ENCODE data around the gene STK25. TPM values are rescaled to one million over a fixed set of nuclear protein-coding genes. Genes with fewer than 3 reads are reported as not detected.

STK25 gene
- total RNA-seq, 1 experiment from 2014 or later, result 79.5 TPM

- no peaks in the 10 kb centered on the region for H3K36me3 ChIP-seq (ENCODE audit: insufficient read depth, low read length)
- no peaks in the 10 kb centered on the region for H3K4me1 ChIP-seq (ENCODE audit: low read length)
- no peak overlapping the region for H2AFZ ChIP-seq (ENCODE audit: low read length)
- H3K27me3 ChIP-seq (ENCODE audit: low read length), result no peaks in the 10 kb centered on the region
- H3K4me2 ChIP-seq (ENCODE audit: low read depth, low read length, poor library complexity, severe bottlenecking), result no peak overlapping the region
- H3K9me2 ChIP-seq (replicated peaks; ENCODE audit: insufficient read depth, low read length), result no peaks in the 10 kb centered on the region
- H3K9ac ChIP-seq (ENCODE audit: low read length), result no peak overlapping the region
- no peak for DNase-seq
- H3K27ac ChIP-seq (ENCODE audit: low read length), result no peak overlapping the region
- H3K79me2 ChIP-seq (ENCODE audit: low read length), result no peaks in the 10 kb centered on the region
- H4K20me1 ChIP-seq (ENCODE audit: insufficient read depth, low read depth, low read length), result no peaks in the 10 kb centered on the region
- no peaks in the 10 kb centered on the region for H3K9me3 ChIP-seq (ENCODE audit: low read length)
- H3K4me3 ChIP-seq (ENCODE audit: low read length), result no peak overlapping the region
Measured at GRCh38 chr2:241473399-241473798, 35.0 kb downstream of the STK25 start.

GRCh38 chr2:241469746-241470145 is 38.6 kb downstream of the STK25 start:
- H3K9ac ChIP-seq (ENCODE audit: low read length), result no peak overlapping the region
- DNase-seq, result no peak
- no peaks in the 10 kb centered on the region for H3K27me3 ChIP-seq (ENCODE audit: low read length)
- no peaks in the 10 kb centered on the region for H4K20me1 ChIP-seq (ENCODE audit: insufficient read depth, low read depth, low read length)
- no peaks in the 10 kb centered on the region for H3K36me3 ChIP-seq (ENCODE audit: insufficient read depth, low read length)
- H3K79me2 ChIP-seq (ENCODE audit: low read length), result no peaks in the 10 kb centered on the region
- no peak overlapping the region for H2AFZ ChIP-seq (ENCODE audit: low read length)
- H3K27ac ChIP-seq (ENCODE audit: low read length), result no peak overlapping the region
- no peaks in the 10 kb centered on the region for H3K4me1 ChIP-seq (ENCODE audit: low read length)
- H3K4me3 ChIP-seq (ENCODE audit: low read length), result no peak overlapping the region
- no peak overlapping the region for H3K4me2 ChIP-seq (ENCODE audit: low read depth, low read length, poor library complexity, severe bottlenecking)
- H3K9me2 ChIP-seq (replicated peaks; ENCODE audit: insufficient read depth, low read length), result no peaks in the 10 kb centered on the region
- no peaks in the 10 kb centered on the region for H3K9me3 ChIP-seq (ENCODE audit: low read length)

- Histone ChIP-seq H3K9ac (ENCODE audit: low read length) (no peak overlapping the region), H3K27ac (ENCODE audit: low read length) (no peak overlapping the region), H2AFZ (ENCODE audit: low read length) (no peak overlapping the region), H3K36me3 (ENCODE audit: insufficient read depth, low read length) (no peaks in the 10 kb centered on the region), H3K4me1 (ENCODE audit: low read length) (no peaks in the 10 kb centered on the region), H3K4me2 (ENCODE audit: low read depth, low read length, poor library complexity, severe bottlenecking) (no peak overlapping the region), H4K20me1 (ENCODE audit: insufficient read depth, low read depth, low read length) (no peaks in the 10 kb centered on the region), H3K27me3 (ENCODE audit: low read length) (no peaks in the 10 kb centered on the region), H3K9me3 (ENCODE audit: low read length) (no peaks in the 10 kb centered on the region), H3K9me2 (replicated peaks; ENCODE audit: insufficient read depth, low read length) (no peaks in the 10 kb centered on the region), H3K79me2 (ENCODE audit: low read length) (no peaks in the 10 kb centered on the region), H3K4me3 (ENCODE audit: low read length) (no peak overlapping the region)
- no peak for DNase-seq
Measured at GRCh38 chr2:241468476-241468781, 40.0 kb downstream of the STK25 start.

GRCh38 chr2:241467777-241468475 is 40.5 kb downstream of the STK25 start:
- DNase-seq, result no peak

GRCh38 chr2:241466230-241466629 is 42.2 kb downstream of the STK25 start:
- Histone ChIP-seq H3K79me2 (ENCODE audit: low read length) (no peaks in the 10 kb centered on the region), H3K27me3 (ENCODE audit: low read length) (no peaks in the 10 kb centered on the region), H4K20me1 (ENCODE audit: insufficient read depth, low read depth, low read length) (no peaks in the 10 kb centered on the region), H3K9me2 (replicated peaks; ENCODE audit: insufficient read depth, low read length) (no peaks in the 10 kb centered on the region), H3K4me2 (ENCODE audit: low read depth, low read length, poor library complexity, severe bottlenecking) (no peak overlapping the region), H3K9ac (ENCODE audit: low read length) (no peak overlapping the region), H3K4me3 (ENCODE audit: low read length) (no peak overlapping the region), H3K36me3 (ENCODE audit: insufficient read depth, low read length) (no peaks in the 10 kb centered on the region), H3K9me3 (ENCODE audit: low read length) (no peaks in the 10 kb centered on the region), H2AFZ (ENCODE audit: low read length) (no peak overlapping the region), H3K27ac (ENCODE audit: low read length) (no peak overlapping the region), H3K4me1 (ENCODE audit: low read length) (no peaks in the 10 kb centered on the region)
- DNase-seq, result no peak

More at GRCh38 chr2:241467777-241468475, 40.5 kb downstream of the STK25 start:
- Histone ChIP-seq H3K27ac (ENCODE audit: low read length) (no peak overlapping the region), H3K4me2 (ENCODE audit: low read depth, low read length, poor library complexity, severe bottlenecking) (no peak overlapping the region), H2AFZ (ENCODE audit: low read length) (no peak overlapping the region), H3K79me2 (ENCODE audit: low read length) (no peaks in the 10 kb centered on the region), H3K36me3 (ENCODE audit: insufficient read depth, low read length) (no peaks in the 10 kb centered on the region), H3K4me3 (ENCODE audit: low read length) (no peak overlapping the region), H3K9ac (ENCODE audit: low read length) (no peak overlapping the region), H3K9me2 (replicated peaks; ENCODE audit: insufficient read depth, low read length) (no peaks in the 10 kb centered on the region), H3K27me3 (ENCODE audit: low read length) (no peaks in the 10 kb centered on the region), H3K9me3 (ENCODE audit: low read length) (no peaks in the 10 kb centered on the region), H3K4me1 (ENCODE audit: low read length) (no peaks in the 10 kb centered on the region), H4K20me1 (ENCODE audit: insufficient read depth, low read depth, low read length) (no peaks in the 10 kb centered on the region)

GRCh38 chr2:241465543-241465942 is 42.8 kb downstream of the STK25 start:
- H3K9ac ChIP-seq (ENCODE audit: low read length), result no peak overlapping the region
- H3K4me3 ChIP-seq (ENCODE audit: low read length), result no peak overlapping the region
- H3K27ac ChIP-seq (ENCODE audit: low read length), result no peak overlapping the region
- no peaks in the 10 kb centered on the region for H3K9me2 ChIP-seq (replicated peaks; ENCODE audit: insufficient read depth, low read length)
- H4K20me1 ChIP-seq (ENCODE audit: insufficient read depth, low read depth, low read length), result no peaks in the 10 kb centered on the region
- no peaks in the 10 kb centered on the region for H3K4me1 ChIP-seq (ENCODE audit: low read length)
- no peaks in the 10 kb centered on the region for H3K79me2 ChIP-seq (ENCODE audit: low read length)
- no peak overlapping the region for H3K4me2 ChIP-seq (ENCODE audit: low read depth, low read length, poor library complexity, severe bottlenecking)
- H3K36me3 ChIP-seq (ENCODE audit: insufficient read depth, low read length), result no peaks in the 10 kb centered on the region
- no peak for DNase-seq
- no peak overlapping the region for H2AFZ ChIP-seq (ENCODE audit: low read length)
- no peaks in the 10 kb centered on the region for H3K9me3 ChIP-seq (ENCODE audit: low read length)
- H3K27me3 ChIP-seq (ENCODE audit: low read length), result no peaks in the 10 kb centered on the region

- no peak overlapping the region for H3K9ac ChIP-seq (ENCODE audit: low read length)
- no peaks in the 10 kb centered on the region for H3K9me3 ChIP-seq (ENCODE audit: low read length)
- H3K27ac ChIP-seq (ENCODE audit: low read length), result no peak overlapping the region
- no peak overlapping the region for H3K4me3 ChIP-seq (ENCODE audit: low read length)
- H2AFZ ChIP-seq (ENCODE audit: low read length), result no peak overlapping the region
- no peaks in the 10 kb centered on the region for H4K20me1 ChIP-seq (ENCODE audit: insufficient read depth, low read depth, low read length)
- H3K4me2 ChIP-seq (ENCODE audit: low read depth, low read length, poor library complexity, severe bottlenecking), result no peak overlapping the region
- no peaks in the 10 kb centered on the region for H3K9me2 ChIP-seq (replicated peaks; ENCODE audit: insufficient read depth, low read length)
- H3K36me3 ChIP-seq (ENCODE audit: insufficient read depth, low read length), result no peaks in the 10 kb centered on the region
- no peaks in the 10 kb centered on the region for H3K79me2 ChIP-seq (ENCODE audit: low read length)
- H3K27me3 ChIP-seq (ENCODE audit: low read length), result no peaks in the 10 kb centered on the region
- H3K4me1 ChIP-seq (ENCODE audit: low read length), result 0 out of 2 replicates have a peak, but pooled peaks cover 3% of the 10 kb centered on the region
- no peak for DNase-seq
Measured at GRCh38 chr2:241463276-241464135, 44.9 kb downstream of the STK25 start.
